ENCODE results near the gene CLCA2. TPM values are rescaled to one million over a fixed set of nuclear protein-coding genes. Genes with fewer than 3 reads are reported as not detected.

Gene CLCA2
- polyA plus RNA-seq, 4 donors = 0.03 to 0.08 TPM; not detected in 2

GRCh38 chr1:86504895-86505563, 81.1 kb downstream of the CLCA2 start:
- no peak for DNase-seq (ENCODE audit: low read depth in 4 of 4, low spot score in 3 of 4)

GRCh38 chr1:86505564-86505902, 81.6 kb downstream of the CLCA2 start:
- no peak for DNase-seq (ENCODE audit: low read depth in 4 of 4, low spot score in 3 of 4)

Other genes with a start within 250 kb of the CLCA2 start
- 10 to 100 TPM; 38.9 to 75.5 (median 57.2) TPM for gene ODF2L, start 27.8 kb upstream of the CLCA2 start, polyA plus RNA-seq (ENCODE audit: insufficient read length in 4 of 4)
- gene CLCA1, start 44.8 kb downstream of the CLCA2 start, polyA plus RNA-seq (ENCODE audit: insufficient read length in 4 of 4) = not detected
- gene CLCA4, start 122.9 kb downstream of the CLCA2 start, polyA plus RNA-seq (ENCODE audit: insufficient read length in 4 of 4) = under 1 TPM in 1 of 4 donors, not detected in 3; 0.13 TPM